ENCODE results near the gene DHX32.
"Not testable (repeated sequence)": the region's sequence is repeated elsewhere in the genome, so short reads cannot be mapped to it uniquely, and the experiment has no call there.

Gene DHX32, protein sequence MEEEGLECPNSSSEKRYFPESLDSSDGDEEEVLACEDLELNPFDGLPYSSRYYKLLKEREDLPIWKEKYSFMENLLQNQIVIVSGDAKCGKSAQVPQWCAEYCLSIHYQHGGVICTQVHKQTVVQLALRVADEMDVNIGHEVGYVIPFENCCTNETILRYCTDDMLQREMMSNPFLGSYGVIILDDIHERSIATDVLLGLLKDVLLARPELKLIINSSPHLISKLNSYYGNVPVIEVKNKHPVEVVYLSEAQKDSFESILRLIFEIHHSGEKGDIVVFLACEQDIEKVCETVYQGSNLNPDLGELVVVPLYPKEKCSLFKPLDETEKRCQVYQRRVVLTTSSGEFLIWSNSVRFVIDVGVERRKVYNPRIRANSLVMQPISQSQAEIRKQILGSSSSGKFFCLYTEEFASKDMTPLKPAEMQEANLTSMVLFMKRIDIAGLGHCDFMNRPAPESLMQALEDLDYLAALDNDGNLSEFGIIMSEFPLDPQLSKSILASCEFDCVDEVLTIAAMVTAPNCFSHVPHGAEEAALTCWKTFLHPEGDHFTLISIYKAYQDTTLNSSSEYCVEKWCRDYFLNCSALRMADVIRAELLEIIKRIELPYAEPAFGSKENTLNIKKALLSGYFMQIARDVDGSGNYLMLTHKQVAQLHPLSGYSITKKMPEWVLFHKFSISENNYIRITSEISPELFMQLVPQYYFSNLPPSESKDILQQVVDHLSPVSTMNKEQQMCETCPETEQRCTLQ

DNA sequence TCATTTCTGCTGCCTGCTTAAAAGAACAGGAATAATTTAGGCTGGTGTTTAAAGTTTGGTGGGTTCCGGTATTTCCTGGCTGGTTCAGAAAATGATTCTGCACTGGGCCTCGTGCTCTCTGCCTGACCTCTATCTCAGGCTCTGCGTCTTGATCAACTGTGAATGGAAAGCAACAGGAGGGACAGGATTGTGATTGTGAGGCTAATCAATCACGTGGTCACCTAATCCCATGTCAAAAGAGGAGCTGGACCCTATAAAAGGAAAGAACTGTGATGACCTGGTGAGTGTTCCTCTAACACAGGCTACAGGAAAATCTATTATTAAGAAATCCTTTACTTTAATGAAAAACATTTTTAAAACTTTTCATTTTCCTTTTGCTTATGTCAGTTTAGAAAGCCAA, at the start of gene DHX32:
TSS of gene DHX32 (minus strand) at position 101 of the 400 bp plus-strand sequence. CDS start 468 bp downstream, outside the sequence.
- DNase-seq = no peak

DNA sequence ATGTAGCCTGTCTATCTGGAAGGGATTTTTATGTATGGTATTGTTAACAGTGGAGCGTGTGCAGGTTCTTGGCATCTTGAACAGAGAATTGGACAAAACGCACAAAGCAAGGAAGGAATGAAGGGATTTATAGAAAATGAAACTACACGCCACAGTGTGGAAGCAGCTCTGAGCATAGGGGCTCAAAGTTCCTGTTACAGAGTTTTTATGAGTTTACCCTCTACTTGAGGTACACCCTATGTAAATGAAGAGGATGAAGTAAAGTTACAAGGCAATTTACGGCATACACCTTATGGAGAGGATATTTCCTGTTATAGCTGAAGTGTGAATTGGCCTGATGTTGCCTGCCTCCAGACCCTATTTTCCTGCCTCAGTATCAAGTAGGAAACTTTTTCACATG, 48.5 kb upstream of the DHX32 start:
- no peak for DNase-seq
- intact Hi-C loops (cut with DNase I) = no loop called here

More for the DNA sequence above, at the start of gene DHX32:
- intact Hi-C loops (cut with DNase I) = no loop called here

DNA sequence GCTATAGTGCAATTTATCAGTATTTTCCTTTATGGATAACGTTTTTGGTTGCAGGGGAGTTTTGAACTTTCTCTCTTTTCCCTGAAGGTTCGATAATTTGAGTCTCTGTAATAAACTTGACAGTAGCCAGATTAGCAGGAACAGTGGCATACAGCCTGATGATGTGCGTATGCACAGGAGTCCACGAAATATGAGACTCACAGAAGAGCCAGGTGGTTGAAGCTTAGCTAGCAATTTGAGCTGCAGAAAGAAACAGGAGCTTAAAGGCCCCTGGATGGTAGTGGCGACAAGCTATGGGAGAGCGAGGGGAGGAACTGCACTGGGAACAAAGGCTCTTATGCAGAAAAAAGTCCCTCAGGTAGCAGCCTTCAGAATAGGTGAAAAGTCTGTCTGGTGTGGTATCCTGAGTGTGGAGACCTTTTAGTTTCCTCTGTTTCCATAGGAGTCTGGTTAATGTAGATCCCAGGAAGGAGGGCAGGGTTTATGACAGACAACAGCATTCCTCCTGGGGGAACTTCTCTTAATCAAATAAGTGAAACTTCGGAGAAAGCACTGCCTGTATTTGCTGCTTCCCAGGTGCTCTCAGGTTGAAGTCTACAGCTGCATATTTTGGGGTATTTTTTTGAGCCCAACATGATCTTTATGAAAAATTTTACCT, 48.0 kb upstream of the DHX32 start:
- no peak for DNase-seq

DNA sequence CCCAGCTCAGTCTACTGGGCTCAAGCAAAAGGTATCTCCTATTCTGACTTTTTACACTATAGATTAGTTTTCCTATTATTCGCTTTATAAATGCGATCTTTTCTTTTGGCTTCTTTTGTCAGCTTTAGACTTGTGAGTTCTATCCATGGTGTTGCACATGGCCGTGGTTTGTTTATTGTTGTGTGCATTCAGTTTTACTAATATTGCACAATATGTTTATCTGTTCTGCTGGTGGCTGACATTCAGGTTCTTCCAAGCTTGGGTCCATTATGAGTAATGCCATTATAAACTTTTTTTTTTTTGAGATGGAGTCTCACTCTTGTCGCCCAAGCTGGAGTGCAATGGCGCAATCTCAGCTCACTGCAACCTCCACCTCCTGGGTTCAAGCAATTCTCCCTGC, 46.2 kb upstream of the DHX32 start:
- DNase-seq; intact Hi-C loops (cut with DNase I): not testable (repeated sequence)

More for the DNA sequence above, 48.0 kb upstream of the DHX32 start:
- intact Hi-C loops (cut with DNase I) = no loop called here

DNA sequence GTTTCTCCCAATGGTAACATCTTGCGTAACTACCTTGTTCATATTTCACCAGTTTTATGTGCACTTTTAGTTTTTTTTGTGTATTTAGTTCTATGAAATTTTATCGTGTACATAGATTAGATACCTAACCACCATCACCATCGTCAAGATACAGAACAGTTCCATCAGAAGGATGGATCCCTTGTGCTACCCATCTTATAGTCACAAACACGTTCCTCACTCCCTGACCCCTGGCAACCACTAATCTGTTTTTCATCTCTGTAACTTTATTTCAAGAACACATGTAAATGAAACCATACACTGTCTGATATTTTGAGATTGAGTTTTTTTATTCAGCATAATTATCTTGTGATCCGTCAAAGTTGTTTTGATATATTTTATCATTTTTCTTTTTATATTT, 45.2 kb upstream of the DHX32 start:
- intact Hi-C loops (cut with DNase I) = no loop called here
- no peak for DNase-seq

DNA sequence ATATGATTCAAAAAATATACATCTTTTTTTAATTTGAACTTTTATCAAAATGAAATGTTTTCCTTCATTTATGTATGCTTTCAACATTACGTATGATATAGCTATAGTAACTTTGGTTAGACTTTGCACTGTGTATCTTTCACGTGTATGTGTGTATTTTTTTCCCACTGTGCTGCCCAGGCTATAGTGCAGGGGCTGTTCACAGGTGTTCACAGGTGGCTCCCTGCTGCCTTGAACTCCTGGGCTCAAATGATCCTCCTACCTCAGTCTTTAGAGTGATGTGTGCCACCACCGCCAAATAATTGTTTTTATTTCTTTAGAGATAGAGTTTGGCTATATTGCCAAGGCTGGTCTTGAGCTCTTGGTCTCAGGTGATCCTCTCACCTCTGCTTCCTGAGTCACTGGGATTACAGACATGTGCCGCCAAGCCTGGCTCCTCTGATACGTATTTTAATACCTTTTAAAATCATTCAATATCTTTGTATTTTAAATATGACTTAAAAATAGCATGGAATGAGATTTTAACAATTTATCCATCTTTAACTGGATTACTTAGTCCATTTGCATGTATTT, 44.3 kb upstream of the DHX32 start:
- DNase-seq = no peak
- intact Hi-C loops (cut with DNase I) = no loop called here

DNA sequence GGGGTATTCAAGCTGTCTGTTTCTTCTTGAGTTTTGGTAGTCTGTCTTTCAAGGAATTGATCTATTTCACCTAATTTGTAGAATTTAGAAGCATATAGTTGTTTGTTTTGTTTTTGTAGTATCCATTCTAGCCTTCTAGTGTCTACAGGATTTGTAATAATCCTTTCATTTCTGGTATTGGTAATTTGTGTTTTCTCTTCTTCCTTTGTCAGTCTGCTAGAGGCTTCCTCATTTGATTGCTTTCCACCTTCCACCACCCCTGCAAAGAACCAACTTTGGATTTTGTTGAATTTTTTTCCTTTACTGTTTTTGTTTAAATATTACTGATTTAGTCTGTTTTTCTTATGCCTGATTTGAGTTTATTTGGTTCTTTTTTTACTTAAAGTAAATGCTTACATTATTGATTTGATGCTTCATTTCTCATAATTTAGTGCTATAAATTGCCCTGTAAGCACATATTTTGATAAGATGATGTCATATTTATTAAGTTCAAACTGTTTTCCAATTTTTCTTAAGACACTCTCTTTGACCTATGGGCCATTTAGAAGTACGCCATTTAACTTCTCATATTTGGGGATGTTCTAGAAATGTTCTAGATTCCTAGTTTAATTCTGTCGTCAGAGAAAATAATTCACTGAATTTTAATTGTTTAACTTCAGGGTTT, 40.7 kb upstream of the DHX32 start:
- intact Hi-C loops (cut with DNase I); DNase-seq: not testable (repeated sequence)

DNA sequence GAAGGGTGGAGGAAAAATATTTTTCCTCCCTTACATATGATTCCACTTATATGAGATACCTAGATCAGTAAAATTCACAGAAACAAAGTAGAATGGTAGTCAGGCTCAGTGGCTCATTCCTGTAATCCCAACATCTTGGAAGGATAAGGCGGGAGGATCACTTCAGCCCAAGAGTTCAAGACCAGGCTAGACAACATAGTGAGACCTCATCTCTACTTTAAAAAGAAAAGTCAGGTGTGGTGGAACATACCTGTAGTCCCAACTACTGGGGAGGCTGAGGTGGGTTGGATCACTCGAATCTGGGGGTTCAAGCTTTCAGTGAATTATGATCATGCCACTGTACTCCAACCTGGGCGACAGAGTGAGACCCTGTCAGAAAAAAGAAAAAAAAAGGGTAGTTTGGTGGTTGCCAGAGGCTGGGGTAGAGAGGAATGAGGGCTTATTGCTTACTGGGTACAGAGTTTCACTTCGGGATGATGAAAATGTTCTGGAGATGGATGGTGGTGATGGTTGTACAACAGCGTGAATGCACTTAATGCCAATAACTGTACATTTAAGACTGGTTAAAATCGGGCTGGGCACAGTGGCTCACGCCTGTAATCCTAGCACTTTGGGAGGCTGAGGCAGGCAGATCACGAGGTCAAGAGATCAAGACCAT, 36.7 kb upstream of the DHX32 start:
- DNase-seq; intact Hi-C loops (cut with DNase I): not testable (repeated sequence)

DNA sequence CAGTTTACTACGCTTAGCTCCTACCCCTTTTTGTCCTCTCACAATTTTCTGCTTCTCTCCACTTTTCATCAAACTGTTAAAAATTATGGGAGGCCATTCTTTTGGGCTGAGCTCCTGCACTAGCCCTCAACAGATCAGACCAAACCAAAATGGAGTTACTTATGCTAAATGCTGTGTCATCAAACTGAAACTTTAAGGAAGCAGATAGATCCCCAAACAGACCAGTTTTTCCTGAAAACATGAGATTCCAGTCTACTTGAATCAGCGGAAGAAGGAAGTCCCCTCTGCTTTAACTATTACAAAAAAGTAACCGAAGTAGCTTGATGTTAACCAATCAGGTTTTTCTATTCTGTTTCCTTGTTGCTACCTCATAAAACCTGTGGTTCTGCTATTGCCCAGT, 35.9 kb upstream of the DHX32 start:
- no peak for DNase-seq
- intact Hi-C loops (cut with DNase I) = no loop called here

DNA sequence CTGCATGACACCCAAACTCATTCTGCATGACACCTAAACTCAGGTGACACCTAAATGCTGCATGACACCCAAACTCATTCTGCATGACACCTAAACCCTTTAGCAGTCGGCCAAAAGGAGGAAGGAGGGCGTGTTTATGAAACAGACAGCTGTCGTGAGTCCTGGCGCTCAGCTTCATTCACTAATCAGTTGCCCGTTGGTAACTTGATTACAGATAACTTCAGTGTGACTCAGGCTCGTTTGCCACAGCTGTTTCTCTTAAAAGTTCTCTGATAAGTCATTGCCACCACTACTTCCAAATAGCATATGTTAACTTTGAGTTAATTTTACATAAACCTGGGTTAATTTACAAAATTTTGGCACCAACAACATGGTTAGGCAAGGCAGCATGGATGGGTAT, 32.2 kb upstream of the DHX32 start:
- DNase-seq; intact Hi-C loops (cut with DNase I): not testable (repeated sequence)

DNA sequence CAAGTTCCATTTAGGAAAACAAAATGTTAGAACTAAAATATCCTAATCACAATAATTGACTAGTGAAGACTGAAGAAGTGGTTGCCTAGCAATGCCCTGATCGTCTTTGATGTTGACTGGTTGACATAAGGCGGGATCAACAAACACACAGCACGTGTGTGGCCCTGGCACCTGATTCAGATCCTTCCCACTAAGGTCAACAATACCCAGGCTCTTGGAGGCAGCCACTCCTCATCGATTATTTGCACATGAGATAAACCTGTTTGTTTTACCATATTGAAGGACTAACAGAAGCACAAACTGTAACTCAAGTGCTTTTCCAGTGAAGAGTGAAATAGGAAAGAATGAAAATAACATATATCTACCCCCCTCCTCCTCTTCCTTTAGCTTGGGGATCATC, 30.9 kb upstream of the DHX32 start:
- intact Hi-C loops (cut with DNase I) = no loop called here
- no peak for DNase-seq

DNA sequence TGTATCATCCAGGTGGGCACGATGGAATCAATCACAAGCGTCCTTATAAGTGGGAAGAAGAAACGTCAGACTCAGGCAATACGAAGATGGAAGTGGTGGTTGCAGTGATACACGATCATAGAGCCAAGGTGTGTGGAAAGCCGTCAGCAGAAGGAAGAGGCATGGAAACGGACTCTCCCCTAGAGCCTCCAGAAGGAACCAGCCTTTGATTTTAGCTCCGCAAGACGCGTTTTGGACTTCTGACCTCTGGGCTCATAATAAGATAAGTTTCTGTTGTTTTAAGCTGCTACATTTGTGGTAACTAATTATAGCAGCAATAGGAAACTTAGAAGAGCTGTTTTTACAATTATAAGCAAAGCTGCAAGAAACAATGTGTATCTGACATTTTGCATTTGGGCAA, 30.1 kb upstream of the DHX32 start:
- no peak for DNase-seq
- intact Hi-C loops (cut with DNase I) = no loop called here

DNA sequence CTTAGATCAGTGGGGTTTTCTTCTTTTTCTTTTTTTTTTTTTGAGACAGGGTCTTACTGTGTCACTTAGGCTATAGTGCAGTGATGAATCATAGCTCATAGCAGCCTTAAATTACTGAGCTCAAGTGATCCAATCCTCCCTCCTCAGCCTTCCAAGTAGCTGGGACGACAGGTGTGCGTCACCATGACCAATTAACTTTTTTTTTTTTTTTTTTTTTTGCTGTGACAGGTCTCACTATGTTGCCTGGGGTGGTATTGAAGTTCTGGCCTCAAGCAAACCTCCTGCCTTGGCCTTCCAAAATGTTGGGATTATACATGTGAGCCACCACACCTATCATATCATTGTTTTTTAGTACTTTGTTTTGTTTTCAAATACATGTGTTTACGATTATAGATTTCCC, 28.4 kb upstream of the DHX32 start:
- DNase-seq = not testable (repeated sequence)

DNA sequence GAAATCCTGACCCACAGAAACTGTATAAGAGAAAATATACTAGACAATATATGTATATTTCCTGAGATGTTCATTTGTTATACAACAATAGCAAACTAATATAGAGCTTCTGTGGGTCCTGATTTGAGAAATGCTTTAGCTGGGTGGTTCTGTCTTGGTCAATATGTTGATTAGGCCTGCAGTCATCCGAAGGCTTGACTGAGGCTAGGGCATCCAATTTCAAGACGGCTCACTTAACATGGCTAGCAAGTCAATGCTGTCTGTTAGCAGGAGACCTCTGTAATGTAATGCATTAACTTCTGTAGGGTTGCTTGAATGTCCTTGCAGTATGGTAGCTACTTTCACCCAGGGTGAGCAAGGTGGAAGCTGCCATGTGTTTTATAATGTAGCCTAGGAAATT, 27.7 kb upstream of the DHX32 start:
- intact Hi-C loops (cut with DNase I) = not testable (repeated sequence)

More for the DNA sequence above, 28.4 kb upstream of the DHX32 start:
- intact Hi-C loops (cut with DNase I) = not testable (repeated sequence)

DNA sequence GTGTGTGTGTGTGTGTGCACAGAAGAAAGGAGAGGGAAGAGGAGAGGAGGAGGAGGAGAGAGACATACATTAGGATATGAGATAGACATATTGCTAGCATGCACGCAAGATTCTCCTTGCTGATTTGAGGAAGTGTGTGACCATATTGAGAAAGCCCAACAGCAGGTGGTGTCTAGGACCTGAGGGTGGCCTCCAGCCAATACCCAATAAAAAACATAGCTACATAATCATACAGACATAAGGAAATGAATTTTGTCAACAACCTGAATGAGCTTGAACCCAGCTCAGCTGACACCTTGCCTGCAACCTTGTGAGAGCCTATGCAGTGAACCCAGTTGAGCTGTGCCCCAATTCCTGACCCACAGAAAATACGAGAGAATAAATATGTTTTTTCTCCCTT, 26.5 kb upstream of the DHX32 start:
- intact Hi-C loops (cut with DNase I) = not testable (repeated sequence)

More for the DNA sequence above, 27.7 kb upstream of the DHX32 start:
- DNase-seq = not testable (repeated sequence)

DNA sequence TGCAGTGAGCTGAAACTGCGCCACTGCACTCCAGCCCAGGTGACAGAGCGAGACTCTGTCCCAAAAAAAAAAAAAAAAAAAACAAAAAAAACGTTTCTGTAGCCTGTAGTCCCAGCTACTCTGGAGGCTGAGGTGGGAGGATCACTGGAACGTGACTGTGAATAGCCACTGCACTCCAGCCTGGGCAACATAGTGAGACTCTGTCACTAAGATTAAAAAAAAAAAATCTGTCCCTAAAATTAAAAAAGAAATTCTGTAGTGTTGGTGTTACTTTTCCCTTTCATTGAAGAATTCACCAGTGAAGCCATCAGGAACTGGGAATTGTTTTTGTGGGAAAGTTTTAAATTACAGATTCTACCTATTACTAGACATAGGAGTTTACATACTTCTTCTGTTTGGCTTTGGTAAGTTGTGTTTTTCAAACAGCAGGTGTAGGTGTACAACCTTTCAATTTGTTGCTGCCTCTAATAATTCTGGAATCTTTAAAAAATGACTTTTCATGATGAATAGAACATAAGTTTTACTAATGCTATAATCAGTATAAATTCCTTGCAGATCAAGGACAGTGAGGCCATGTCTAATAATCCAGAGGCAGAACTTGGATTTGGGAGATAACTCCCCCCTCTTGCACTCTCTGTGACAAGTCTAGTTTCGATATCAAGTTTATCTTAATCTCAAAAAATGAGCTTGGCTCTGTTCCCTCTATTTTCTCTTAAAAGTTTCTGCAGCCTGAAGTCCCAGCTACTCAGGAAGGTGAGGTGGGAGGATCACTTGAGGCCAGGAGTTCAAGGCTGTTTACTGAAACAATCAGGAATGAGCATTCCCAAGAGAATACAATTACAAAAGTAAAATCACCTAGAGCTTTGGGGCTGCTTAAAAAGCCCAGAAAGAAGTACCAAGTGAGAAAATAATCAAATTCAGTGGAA, 24.2 kb upstream of the DHX32 start:
- intact Hi-C loops (cut with DNase I); DNase-seq: not testable (repeated sequence)

More for the DNA sequence above, 26.5 kb upstream of the DHX32 start:
- not testable (repeated sequence) for DNase-seq

DNA sequence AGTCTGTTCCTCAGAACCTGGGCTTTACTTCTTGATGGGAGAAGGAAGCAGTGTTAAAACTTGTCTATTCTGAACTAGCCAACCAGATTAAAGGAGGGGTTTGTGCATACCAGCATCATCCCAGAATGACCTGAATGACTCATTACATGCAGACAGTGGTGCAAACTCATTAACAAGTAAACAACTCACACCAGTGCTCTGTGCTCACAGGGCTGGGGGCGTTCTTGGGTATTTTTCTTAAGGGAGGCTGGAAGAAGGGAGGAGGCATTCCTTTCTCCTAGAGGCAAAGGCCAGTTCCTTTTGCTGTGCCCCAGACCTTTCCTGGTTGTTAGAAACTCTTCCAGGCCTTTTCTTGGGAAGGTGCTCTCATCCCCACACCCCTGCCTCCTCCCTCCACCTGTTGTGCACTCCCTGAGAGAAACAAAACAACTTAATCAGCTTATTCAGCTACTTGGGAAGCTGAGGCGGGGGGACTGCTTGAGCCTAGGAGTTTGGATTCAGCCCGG, 22.1 kb upstream of the DHX32 start:
- intact Hi-C loops (cut with DNase I); DNase-seq: not testable (repeated sequence)

Measured in head of caudate nucleus (tissue), 42 donors.